Effector memory CD4-positive, alpha-beta T cell (primary cell): Measurements from ENCODE around the gene ETS1.
"Not testable (repeated sequence)": the region's sequence is repeated elsewhere in the genome, so short reads cannot be mapped to it uniquely, and the experiment has no call there.

Source experiments
- DNase-seq, 3 donors: peaks; one replicate each; pipeline ENCODE4 v3.0.0-alpha.2; 2020
- H3K27ac ChIP-seq: 2 replicates; pipeline ENCODE4 v1.7.0; 2013; ENCODE audit warnings: mild to moderate bottlenecking, low read length, moderate library complexity; ENCODE audit not compliant: insufficient read depth, poor library complexity, severe bottlenecking
- H3K27me3 ChIP-seq: replicated peaks from 2 replicates; pipeline ENCODE4 v1.7.0; 2013; ENCODE audit warnings: mild to moderate bottlenecking, low read length; ENCODE audit not compliant: insufficient read depth, control insufficient read depth, poor library complexity, severe bottlenecking
- H3K36me3 ChIP-seq: 2 replicates; pipeline ENCODE4 v1.7.0; 2013; ENCODE audit warnings: mild to moderate bottlenecking, low read length, moderate library complexity; ENCODE audit not compliant: control insufficient read depth, insufficient read depth
- H3K4me1 ChIP-seq: 2 replicates; pipeline ENCODE4 v1.7.0; 2013; ENCODE audit warnings: low read length, mild to moderate bottlenecking; ENCODE audit not compliant: control insufficient read depth, insufficient read depth, poor library complexity, severe bottlenecking
- H3K4me3 ChIP-seq: 2 replicates; pipeline ENCODE4 v1.7.0; 2013; ENCODE audit warnings: low read length, low read depth, mild to moderate bottlenecking; ENCODE audit not compliant: insufficient read depth, poor library complexity, severe bottlenecking
- H3K9me3 ChIP-seq: 2 replicates; pipeline ENCODE4 v1.7.0; 2013; ENCODE audit warnings: mild to moderate bottlenecking, low read length, moderate library complexity; ENCODE audit not compliant: control insufficient read depth

Gene ETS1

GRCh38 chr11:128450425-128450824, 136.9 kb downstream of the ETS1 start:
- not testable (repeated sequence) for H3K36me3 ChIP-seq, H3K4me1 ChIP-seq, DNase-seq

GRCh38 chr11:128448981-128449713, 138.2 kb downstream of the ETS1 start:
- Histone ChIP-seq H3K4me3 (no peak overlapping the region), H3K27me3 (no peaks in the 10 kb centered on the region), H3K4me1 (no peaks in the 10 kb centered on the region), H3K27ac (no peak overlapping the region), H3K36me3 (no peaks in the 10 kb centered on the region), H3K9me3 (no peaks in the 10 kb centered on the region)
- DNase-seq: no peak

More at GRCh38 chr11:128450425-128450824, 136.9 kb downstream of the ETS1 start:
- not testable (repeated sequence) for H3K9me3 ChIP-seq, H3K4me3 ChIP-seq, H3K27me3 ChIP-seq, H3K27ac ChIP-seq

- Histone ChIP-seq H3K27ac (no peak overlapping the region), H3K9me3 (no peaks in the 10 kb centered on the region), H3K36me3 (no peaks in the 10 kb centered on the region), H3K4me1 (no peaks in the 10 kb centered on the region), H3K27me3 (no peaks in the 10 kb centered on the region), H3K4me3 (no peak overlapping the region)
- no peak for DNase-seq
These were observed 139.0 kb downstream of the ETS1 start for GRCh38 chr11:128448200-128448886.

- no peak for DNase-seq
- Histone ChIP-seq H3K9me3 (no peaks in the 10 kb centered on the region), H3K27me3 (no peaks in the 10 kb centered on the region), H3K4me3 (no peak overlapping the region), H3K27ac (no peak overlapping the region), H3K4me1 (no peaks in the 10 kb centered on the region), H3K36me3 (no peaks in the 10 kb centered on the region)
These were observed 140.1 kb downstream of the ETS1 start for GRCh38 chr11:128447233-128447632.

GRCh38 chr11:128445921-128446320, 141.4 kb downstream of the ETS1 start:
- not testable (repeated sequence) for H3K4me1 ChIP-seq, H3K27me3 ChIP-seq, H3K4me3 ChIP-seq, H3K27ac ChIP-seq, DNase-seq, H3K9me3 ChIP-seq, H3K36me3 ChIP-seq

GRCh38 chr11:128437136-128437535, 150.2 kb downstream of the ETS1 start:
- Histone ChIP-seq H3K9me3 (no peaks in the 10 kb centered on the region), H3K27ac (no peak overlapping the region), H3K27me3 (no peaks in the 10 kb centered on the region), H3K4me3 (no peak overlapping the region), H3K4me1 (no peaks in the 10 kb centered on the region), H3K36me3 (no peaks in the 10 kb centered on the region)
- no peak for DNase-seq

GRCh38 chr11:128434818-128435217, 152.5 kb downstream of the ETS1 start:
- no peaks in the 10 kb centered on the region for H3K4me1 ChIP-seq
- no peak overlapping the region for H3K4me3 ChIP-seq
- H3K9me3 ChIP-seq: no peaks in the 10 kb centered on the region
- H3K27ac ChIP-seq: no peak overlapping the region
- H3K36me3 ChIP-seq: no peaks in the 10 kb centered on the region
- H3K27me3 ChIP-seq: no peaks in the 10 kb centered on the region
- no peak for DNase-seq

GRCh38 chr11:128434411-128434810, 152.9 kb downstream of the ETS1 start:
- Histone ChIP-seq H3K9me3 (no peaks in the 10 kb centered on the region), H3K4me1 (no peaks in the 10 kb centered on the region), H3K36me3 (no peaks in the 10 kb centered on the region), H3K27me3 (no peaks in the 10 kb centered on the region), H3K4me3 (no peak overlapping the region), H3K27ac (no peak overlapping the region)
- no peak for DNase-seq

- no peak for DNase-seq
- Histone ChIP-seq H3K4me3 (no peak overlapping the region), H3K36me3 (no peaks in the 10 kb centered on the region), H3K9me3 (no peaks in the 10 kb centered on the region), H3K27ac (no peak overlapping the region), H3K4me1 (no peaks in the 10 kb centered on the region), H3K27me3 (no peaks in the 10 kb centered on the region)
These were observed 154.4 kb downstream of the ETS1 start for GRCh38 chr11:128432926-128433325.

- Histone ChIP-seq H3K4me3 (no peak overlapping the region), H3K36me3 (no peaks in the 10 kb centered on the region), H3K9me3 (no peaks in the 10 kb centered on the region), H3K27ac (no peak overlapping the region), H3K27me3 (no peaks in the 10 kb centered on the region), H3K4me1 (no peaks in the 10 kb centered on the region)
- no peak for DNase-seq
These were observed 155.4 kb downstream of the ETS1 start for GRCh38 chr11:128431931-128432330.
